ENCODE data around the gene CBARP. TPM values are rescaled to one million over a fixed set of nuclear protein-coding genes. Genes with fewer than 3 reads are reported as not detected.

The CBARP gene
- total and polyA plus RNA-seq, 2 of the 13 experiments (the other 11 are each of a cell fraction or from before 2014, with no cell fraction given), result 1.2 to 1.4 TPM

DNA sequence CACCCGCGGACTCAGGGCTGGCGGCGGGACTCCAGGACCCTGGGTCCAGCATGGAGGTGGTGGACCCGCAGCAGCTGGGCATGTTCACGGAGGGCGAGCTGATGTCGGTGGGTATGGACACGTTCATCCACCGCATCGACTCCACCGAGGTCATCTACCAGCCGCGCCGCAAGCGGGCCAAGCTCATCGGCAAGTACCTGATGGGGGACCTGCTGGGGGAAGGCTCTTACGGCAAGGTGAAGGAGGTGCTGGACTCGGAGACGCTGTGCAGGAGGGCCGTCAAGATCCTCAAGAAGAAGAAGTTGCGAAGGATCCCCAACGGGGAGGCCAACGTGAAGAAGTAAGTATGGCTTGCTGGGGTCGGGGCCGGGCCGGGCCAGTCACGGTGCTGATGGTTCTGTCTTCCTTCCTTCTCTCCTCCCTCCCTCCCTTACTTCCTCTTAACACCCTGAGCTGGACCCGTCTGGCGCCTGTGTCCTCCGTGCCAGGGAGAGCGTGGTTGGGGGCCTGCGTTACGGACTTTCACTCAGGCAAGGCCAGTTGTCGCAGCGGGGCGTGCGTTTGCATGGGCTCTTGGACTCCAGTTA lies 30.8 kb downstream of the CBARP start (continued):
- TF ChIP-seq GATAD1 (CRISPR knock-in tag; IDR thresholded peaks at IDR 0.05) (no peak), CEBPG (CRISPR knock-in tag; IDR thresholded peaks at IDR 0.05) (no peak), ZBTB7B (CRISPR knock-in tag; IDR thresholded peaks at IDR 0.05) (no peak), ZNF572 (CRISPR knock-in tag; IDR thresholded peaks at IDR 0.05) (no peak), PAWR (CRISPR knock-in tag; IDR thresholded peaks at IDR 0.05; ENCODE audit: borderline replicate concordance) (no peak), REPIN1 (CRISPR knock-in tag; IDR thresholded peaks at IDR 0.05; ENCODE audit: borderline replicate concordance, low read depth) (no peak), EHMT2 (IDR thresholded peaks at IDR 0.05; ENCODE audit: borderline replicate concordance, low read depth, low read length) (no peak), ZKSCAN5 (CRISPR knock-in tag; IDR thresholded peaks at IDR 0.05) (no peak), HNF4G (IDR thresholded peaks at IDR 0.05; ENCODE audit: borderline replicate concordance, low read depth, low read length) (no peak), HNF4G (CRISPR knock-in tag; IDR thresholded peaks at IDR 0.05; ENCODE audit: borderline replicate concordance, low read depth) (no peak), ONECUT2 (CRISPR knock-in tag; IDR thresholded peaks at IDR 0.05) (no peak), ZNF138 (CRISPR knock-in tag; IDR thresholded peaks at IDR 0.05; ENCODE audit: low read depth) (0 out of 2 replicates have a peak, but pooled peaks have one; percentile 38), HOXA5 (CRISPR knock-in tag; IDR thresholded peaks at IDR 0.05) (no peak), MEF2D (CRISPR knock-in tag; IDR thresholded peaks at IDR 0.05) (no peak), ZNF749 (CRISPR knock-in tag; IDR thresholded peaks at IDR 0.05; ENCODE audit: borderline replicate concordance) (no peak), TARDBP (CRISPR knock-in tag; IDR thresholded peaks at IDR 0.05) (no peak), CHD2 (IDR thresholded peaks at IDR 0.05; ENCODE audit: low read depth, low read length) (no peak), THAP11 (CRISPR knock-in tag; IDR thresholded peaks at IDR 0.05) (no peak), FOXO4 (CRISPR knock-in tag; conservative IDR thresholded peaks at IDR 0.05) (no peak)
- TF ChIP-seq, protein P1, sequence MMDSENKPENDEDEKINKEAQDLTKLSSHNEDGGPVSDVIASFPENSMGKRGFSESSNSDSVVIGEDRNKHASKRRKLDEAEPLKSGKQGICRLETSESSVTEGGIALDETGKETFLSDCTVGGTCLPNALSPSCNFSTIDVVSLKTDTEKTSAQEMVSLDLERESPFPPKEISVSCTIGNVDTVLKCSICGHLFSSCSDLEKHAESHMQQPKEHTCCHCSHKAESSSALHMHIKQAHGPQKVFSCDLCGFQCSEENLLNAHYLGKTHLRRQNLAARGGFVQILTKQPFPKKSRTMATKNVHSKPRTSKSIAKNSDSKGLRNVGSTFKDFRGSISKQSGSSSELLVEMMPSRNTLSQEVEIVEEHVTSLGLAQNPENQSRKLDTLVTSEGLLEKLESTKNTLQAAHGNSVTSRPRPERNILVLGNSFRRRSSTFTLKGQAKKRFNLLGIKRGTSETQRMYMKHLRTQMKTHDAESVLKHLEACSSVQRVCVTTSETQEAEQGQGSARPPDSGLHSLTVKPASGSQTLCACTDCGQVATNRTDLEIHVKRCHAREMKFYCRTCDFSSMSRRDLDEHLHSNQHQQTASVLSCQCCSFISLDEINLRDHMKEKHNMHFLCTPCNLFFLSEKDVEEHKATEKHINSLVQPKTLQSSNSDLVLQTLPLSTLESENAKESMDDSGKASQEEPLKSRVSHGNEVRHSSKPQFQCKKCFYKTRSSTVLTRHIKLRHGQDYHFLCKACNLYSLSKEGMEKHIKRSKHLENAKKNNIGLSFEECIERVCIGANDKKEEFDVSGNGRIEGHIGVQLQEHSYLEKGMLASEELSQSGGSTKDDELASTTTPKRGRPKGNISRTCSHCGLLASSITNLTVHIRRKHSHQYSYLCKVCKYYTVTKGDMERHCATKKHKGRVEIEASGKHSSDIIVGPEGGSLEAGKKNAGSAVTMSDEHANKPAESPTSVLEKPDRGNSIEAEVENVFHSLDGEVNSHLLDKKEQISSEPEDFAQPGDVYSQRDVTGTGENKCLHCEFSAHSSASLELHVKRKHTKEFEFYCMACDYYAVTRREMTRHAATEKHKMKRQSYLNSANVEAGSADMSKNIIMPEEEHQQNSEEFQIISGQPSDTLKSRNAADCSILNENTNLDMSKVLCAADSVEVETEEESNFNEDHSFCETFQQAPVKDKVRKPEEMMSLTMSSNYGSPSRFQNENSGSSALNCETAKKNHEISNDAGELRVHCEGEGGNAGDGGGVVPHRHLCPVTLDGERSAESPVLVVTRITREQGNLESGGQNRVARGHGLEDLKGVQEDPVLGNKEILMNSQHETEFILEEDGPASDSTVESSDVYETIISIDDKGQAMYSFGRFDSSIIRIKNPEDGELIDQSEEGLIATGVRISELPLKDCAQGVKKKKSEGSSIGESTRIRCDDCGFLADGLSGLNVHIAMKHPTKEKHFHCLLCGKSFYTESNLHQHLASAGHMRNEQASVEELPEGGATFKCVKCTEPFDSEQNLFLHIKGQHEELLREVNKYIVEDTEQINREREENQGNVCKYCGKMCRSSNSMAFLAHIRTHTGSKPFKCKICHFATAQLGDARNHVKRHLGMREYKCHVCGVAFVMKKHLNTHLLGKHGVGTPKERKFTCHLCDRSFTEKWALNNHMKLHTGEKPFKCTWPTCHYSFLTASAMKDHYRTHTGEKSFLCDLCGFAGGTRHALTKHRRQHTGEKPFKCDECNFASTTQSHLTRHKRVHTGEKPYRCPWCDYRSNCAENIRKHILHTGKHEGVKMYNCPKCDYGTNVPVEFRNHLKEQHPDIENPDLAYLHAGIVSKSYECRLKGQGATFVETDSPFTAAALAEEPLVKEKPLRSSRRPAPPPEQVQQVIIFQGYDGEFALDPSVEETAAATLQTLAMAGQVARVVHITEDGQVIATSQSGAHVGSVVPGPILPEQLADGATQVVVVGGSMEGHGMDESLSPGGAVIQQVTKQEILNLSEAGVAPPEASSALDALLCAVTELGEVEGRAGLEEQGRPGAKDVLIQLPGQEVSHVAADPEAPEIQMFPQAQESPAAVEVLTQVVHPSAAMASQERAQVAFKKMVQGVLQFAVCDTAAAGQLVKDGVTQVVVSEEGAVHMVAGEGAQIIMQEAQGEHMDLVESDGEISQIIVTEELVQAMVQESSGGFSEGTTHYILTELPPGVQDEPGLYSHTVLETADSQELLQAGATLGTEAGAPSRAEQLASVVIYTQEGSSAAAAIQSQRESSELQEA (CRISPR knock-in tag; IDR thresholded peaks at IDR 0.05; ENCODE audit: not compliant biosample characterization), result no peak
